Erythroblast (primary cell): ENCODE measurements around the gene PDZD8.

Experiments used
- GATA1 ChIP-seq: IDR thresholded peaks from 2 replicates; pipeline ENCODE4 v1.6.1; 2011; ENCODE audit warnings: low read depth, mild to moderate bottlenecking, control low read depth, low read length, moderate library complexity
- POLR2A ChIP-seq: IDR thresholded peaks from 2 replicates; pipeline ENCODE4 v1.6.1; 2011; ENCODE audit warnings: mild to moderate bottlenecking, low read length

GRCh38 chr10:117418121-117418520 lies 42.9 kb upstream of the PDZD8 start:
- TF ChIP-seq POLR2A: no peak
- no peak for TF ChIP-seq GATA1
